K562 (cell line): ENCODE results near the gene COL26A1. TPM values are rescaled to one million over a fixed set of nuclear protein-coding genes. Genes with fewer than 3 reads are reported as not detected.
A peak's percentile ranks its signal among the peaks of the same experiment; 100 is the strongest.

Source experiments
- CUX1 ChIP-seq: fragments of 200-800 bp; sonication (Bioruptor generic); IDR thresholded peaks from 2 replicates; pipeline ENCODE4 v1.6.1; 2016; ENCODE audit warnings: missing genetic modification characterization, missing compliant biosample characterization
- DNMT1 ChIP-seq: fragments of 450-650 bp; IDR thresholded peaks from 2 replicates; pipeline ENCODE4 v1.6.1; 2016; ENCODE audit warnings: antibody characterized with exemption, mild to moderate bottlenecking
- DPF2 ChIP-seq: fragments of 450-650 bp; IDR thresholded peaks from 2 replicates; pipeline ENCODE4 v1.6.1; 2016
- ETV5 ChIP-seq: sonication (generic); formaldehyde crosslinking; IDR thresholded peaks from 2 replicates; pipeline ENCODE4 v1.4.0; 2020; ENCODE audit warnings: low read depth, mild to moderate bottlenecking, missing genetic modification reagents
- GMEB1 ChIP-seq: fragments of 250-450 bp; sonication (Bioruptor Pico); IDR thresholded peaks from 2 replicates; pipeline ENCODE4 v1.4.0; 2020; ENCODE audit warnings: mild to moderate bottlenecking
- NCOR1 ChIP-seq: fragments of 450-650 bp; IDR thresholded peaks from 2 replicates; pipeline ENCODE4 v1.6.1; 2016; ENCODE audit warnings: mild to moderate bottlenecking, moderate library complexity
- SRF ChIP-seq, 2 experiments: fragments of 250-450, 450-650 bp in 1 of 2; sonication (Bioruptor Pico) in 1 of 2; sonication (generic) in 1 of 2; formaldehyde crosslinking; IDR thresholded peaks; 2 replicates each; pipeline versions ENCODE4 v1.5.0 to v1.5.1; 2020 to 2022; ENCODE audit warnings: mild to moderate bottlenecking in 1 of 2, missing genetic modification reagents in 1 of 2
- ZBTB34 ChIP-seq: fragments of 250-450 bp; sonication (Bioruptor Pico); IDR thresholded peaks from 2 replicates; pipeline ENCODE4 v1.8.0; 2021; ENCODE audit warnings: mild to moderate bottlenecking, moderate library complexity
- ZMIZ1 ChIP-seq, 2 experiments: fragments of 150-350 bp in 1 of 2; IDR thresholded peaks; 2 replicates each; pipeline ENCODE4 v1.6.1; 2012 to 2016; ENCODE audit warnings: low read depth in 2 of 2, low read length in 2 of 2, mild to moderate bottlenecking in 1 of 2, moderate library complexity in 1 of 2
- ZNF184 ChIP-seq: sonication (generic); formaldehyde crosslinking; IDR thresholded peaks from 2 replicates; pipeline ENCODE4 v1.5.0; 2020; ENCODE audit warnings: missing genetic modification reagents
- ZNF232 ChIP-seq: sonication (generic); formaldehyde crosslinking; IDR thresholded peaks from 2 replicates; pipeline ENCODE4 v1.8.0; 2022; ENCODE audit warnings: mild to moderate bottlenecking, missing genetic modification reagents
- ZNF277 ChIP-seq: fragments of 250-450 bp; sonication (Bioruptor Pico); IDR thresholded peaks from 2 replicates; pipeline ENCODE4 v1.8.0; 2022; ENCODE audit warnings: inconsistent platforms, mild to moderate bottlenecking, moderate library complexity, borderline replicate concordance
- ZNF436 ChIP-seq: fragments of 250-450, 450-650 bp; sonication (Bioruptor Pico); formaldehyde crosslinking; IDR thresholded peaks from 2 replicates; pipeline ENCODE4 v1.7.0; 2020; ENCODE audit warnings: mild to moderate bottlenecking
- ZNF551 ChIP-seq: fragments of 250-450 bp; sonication (Bioruptor Pico); IDR thresholded peaks from 2 replicates; pipeline ENCODE4 v1.5.0; 2021; ENCODE audit warnings: mild to moderate bottlenecking, moderate library complexity
- ZNF644 ChIP-seq: fragments of 200-800 bp; sonication (Bioruptor generic); IDR thresholded peaks from 2 replicates; pipeline ENCODE4 v1.6.1; 2016; ENCODE audit warnings: low read depth, missing genetic modification characterization, missing compliant biosample characterization
- polyA plus RNA-seq, 8 experiments: library from polyadenylated mRNA; depleted of rRNA in 4 of 8; stranded (reverse) in 5 of 8; unstranded in 3 of 8; fragments of >200 nt; fragmentation: Nextera tagmentation in 2 of 8; fragmentation: Illumina TruSeq in 1 of 8; extraction: Ambion mirVana in 2 of 8; extraction: Trizol in 1 of 8; gene quantifications; 2 replicates each; pipeline versions ENCODE4 v1.2.1 to v1.2.3, GENCODE V29; 2011 to 2014; ENCODE audit warnings: inconsistent platforms in 1 of 8, missing spikeins in 1 of 8
- total RNA-seq, 7 experiments: library from RNA; depleted of rRNA in 6 of 7; stranded (reverse); fragments of >200 nt in 6 of 7; fragmentation: Illumina TruSeq in 2 of 7; extraction: Trizol in 2 of 7; gene quantifications; 2 replicates each; pipeline versions ENCODE4 v1.2.1 to v1.2.3, GENCODE V29; 2011 to 2021; ENCODE audit warnings: low replicate concordance in 1 of 7

The COL26A1 gene
- total and polyA plus RNA-seq, 9 of the 15 experiments (the other 6 are each of a cell fraction or from before 2014, with no cell fraction given): 0.04 to 0.39 (median 0.07) TPM; not detected in 5

GRCh38 chr7:101333912-101334311 is 28.8 kb upstream of the COL26A1 start (continued):
- TF ChIP-seq GMEB1 (no peak), ZNF184 (CRISPR knock-in tag) (no peak), ZNF232 (CRISPR knock-in tag) (no peak), ZNF644 (tag) (no peak), ZMIZ1 (IDR thresholded peaks at IDR 0.05; ENCODE audit: low read depth in 2 of 2, low read length in 2 of 2) (no peak), ZNF277 (CRISPR knock-in tag) (no peak), ZBTB34 (no peak), ZNF551 (CRISPR knock-in tag) (no peak), DPF2 (no peak), CUX1 (CRISPR knock-in tag) (no peak), NCOR1 (no peak), SRF (CRISPR knock-in tag; IDR thresholded peaks at IDR 0.05) (0 out of 4 replicates have a peak, but pooled peaks of 1 of the 2 experiments have one; percentile 42), ETV5 (CRISPR knock-in tag) (no peak), DNMT1 (no peak), ZNF436 (no peak)
